T-helper 9 cell (primary cell): ENCODE data around the gene ADAMTSL3.

Experiments
- DNase-seq: peaks from one replicate; pipeline ENCODE4 v3.0.0-alpha.2; 2020

Gene ADAMTSL3

GRCh38 chr15:83887404-83887803 is 233.5 kb downstream of the ADAMTSL3 start:
- DNase-seq = no peak

DNA sequence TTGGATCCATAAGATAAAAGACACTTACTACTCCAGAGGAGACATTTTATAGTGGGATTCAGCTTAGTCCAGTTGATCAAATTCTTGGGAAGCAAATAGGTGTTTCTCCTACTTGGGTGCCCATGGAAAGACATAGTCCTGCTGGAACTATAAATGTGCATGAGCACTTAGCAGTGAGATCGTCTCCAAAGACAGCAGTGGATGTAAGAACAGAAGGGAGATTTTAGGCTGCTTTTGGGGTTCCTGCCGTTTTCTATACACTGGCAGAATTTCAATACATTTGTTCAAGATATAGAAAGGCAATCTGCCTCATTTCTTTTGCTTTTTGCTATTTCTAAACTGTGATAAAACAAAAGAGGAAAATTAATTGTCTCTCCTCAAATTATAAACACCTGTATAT is 234.0 kb downstream of the ADAMTSL3 start:
- no peak for DNase-seq

DNA sequence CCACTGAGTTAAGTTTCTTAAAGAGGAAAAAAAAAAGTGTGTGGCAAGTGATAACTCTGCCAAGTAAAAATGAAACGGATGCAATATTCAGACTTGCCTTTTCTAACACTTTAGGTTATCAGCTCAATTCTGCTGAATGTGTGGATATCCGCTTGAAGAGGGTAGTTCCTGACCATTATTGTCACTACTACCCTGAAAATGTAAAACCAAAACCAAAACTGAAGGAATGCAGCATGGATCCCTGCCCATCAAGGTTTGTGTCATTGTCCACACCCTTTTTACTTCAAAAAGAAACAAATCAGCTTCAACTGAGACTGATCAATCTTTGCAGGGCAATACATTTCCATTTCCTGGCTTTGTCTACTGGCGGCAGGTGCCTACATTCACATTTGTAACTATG is 236.1 kb downstream of the ADAMTSL3 start:
- DNase-seq = no peak

DNA sequence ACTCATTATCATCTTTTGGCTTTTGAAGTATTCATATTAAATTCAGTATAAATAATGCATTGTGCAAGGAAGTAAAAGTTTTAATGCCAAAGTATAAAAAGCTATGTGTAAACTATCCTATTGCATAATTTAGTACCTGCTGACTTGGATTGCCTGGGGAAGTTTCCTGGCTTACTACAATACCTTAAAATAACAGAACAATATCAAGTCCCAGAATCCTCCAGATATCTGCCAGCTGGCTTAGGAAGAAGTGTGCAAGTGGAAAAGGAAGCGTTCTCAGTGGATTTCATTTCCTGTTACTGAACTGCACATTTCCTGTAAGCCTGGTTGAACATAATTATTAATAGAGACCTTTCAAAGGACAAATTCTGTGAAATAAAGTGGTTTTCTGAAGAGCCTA is 236.7 kb downstream of the ADAMTSL3 start:
- no peak for DNase-seq

DNA sequence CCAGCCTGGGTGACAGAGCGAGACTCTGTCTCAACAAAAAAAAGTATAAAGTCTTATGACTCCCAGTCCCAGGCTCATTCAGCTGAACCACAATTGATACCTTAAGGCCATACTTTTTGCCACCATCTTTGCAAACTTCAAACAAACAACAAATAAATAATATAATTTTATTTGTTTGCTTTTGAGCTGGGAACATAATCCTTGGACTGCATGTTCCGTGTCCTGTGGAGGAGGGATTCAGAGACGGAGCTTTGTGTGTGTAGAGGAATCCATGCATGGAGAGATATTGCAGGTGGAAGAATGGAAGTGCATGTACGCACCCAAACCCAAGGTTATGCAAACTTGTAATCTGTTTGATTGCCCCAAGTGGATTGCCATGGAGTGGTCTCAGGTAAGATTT is 238.6 kb downstream of the ADAMTSL3 start:
- no peak for DNase-seq

GRCh38 chr15:83893308-83893707 is 239.4 kb downstream of the ADAMTSL3 start:
- no peak for DNase-seq

GRCh38 chr15:83897037-83897436 is 243.1 kb downstream of the ADAMTSL3 start:
- no peak for DNase-seq

- no peak for DNase-seq
These were observed 244.4 kb downstream of the ADAMTSL3 start for GRCh38 chr15:83898361-83898760.

GRCh38 chr15:83899670-83900069 is 245.7 kb downstream of the ADAMTSL3 start:
- DNase-seq = no peak

GRCh38 chr15:83904107-83905040 is 250.5 kb downstream of the ADAMTSL3 start:
- no peak for DNase-seq

DNA sequence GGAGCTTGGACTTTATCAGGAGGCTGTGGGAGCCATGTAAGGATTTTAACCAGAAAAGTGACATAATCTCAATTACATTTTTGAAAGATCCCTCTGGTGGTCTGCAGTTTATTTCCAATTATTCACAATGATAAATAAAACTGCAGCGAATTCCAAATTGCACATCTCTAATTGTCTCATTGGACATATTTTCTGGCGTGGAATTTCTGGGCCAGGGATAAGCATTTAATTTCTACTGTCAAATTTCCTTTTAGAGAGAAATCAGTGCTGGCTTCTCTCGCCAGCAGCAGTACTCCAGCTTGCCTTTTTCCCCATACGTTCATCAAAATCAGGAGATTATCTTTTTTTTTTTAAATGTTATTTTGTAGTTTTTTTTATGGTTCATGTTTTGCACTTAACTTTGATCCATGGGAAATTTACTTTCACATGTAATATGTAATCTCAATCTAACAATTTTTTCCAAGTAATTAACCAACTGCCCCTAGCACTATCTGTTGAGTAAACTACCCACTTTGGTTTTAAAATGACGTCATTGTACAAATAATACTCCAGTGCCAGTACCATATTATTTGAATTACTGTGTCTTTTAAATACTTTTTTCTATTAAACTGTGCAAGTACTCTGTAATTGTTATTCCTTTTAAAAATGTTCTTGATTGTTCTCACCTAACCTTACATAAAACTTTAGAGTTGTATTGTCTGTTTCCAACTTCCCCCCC is 251.8 kb downstream of the ADAMTSL3 start:
- no peak for DNase-seq

DNA sequence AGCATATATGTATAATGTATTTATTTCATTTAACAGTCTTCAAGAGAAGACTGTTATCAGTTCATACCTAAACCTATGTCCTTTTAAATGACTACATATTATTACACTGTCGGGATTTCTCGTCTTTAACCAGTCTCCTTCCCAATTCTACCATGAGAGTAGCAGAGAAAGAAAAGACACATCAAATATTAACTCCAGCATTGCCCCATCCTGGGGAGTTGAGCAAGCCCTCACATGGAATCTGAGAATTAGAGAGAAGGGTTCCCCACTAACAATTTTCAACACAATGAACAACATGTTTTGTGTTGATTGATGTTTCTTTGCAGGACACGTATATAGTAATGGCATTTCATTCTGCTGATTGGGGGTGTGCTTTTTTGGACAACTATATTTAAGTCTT is 257.4 kb downstream of the ADAMTSL3 start:
- DNase-seq = no peak

DNA sequence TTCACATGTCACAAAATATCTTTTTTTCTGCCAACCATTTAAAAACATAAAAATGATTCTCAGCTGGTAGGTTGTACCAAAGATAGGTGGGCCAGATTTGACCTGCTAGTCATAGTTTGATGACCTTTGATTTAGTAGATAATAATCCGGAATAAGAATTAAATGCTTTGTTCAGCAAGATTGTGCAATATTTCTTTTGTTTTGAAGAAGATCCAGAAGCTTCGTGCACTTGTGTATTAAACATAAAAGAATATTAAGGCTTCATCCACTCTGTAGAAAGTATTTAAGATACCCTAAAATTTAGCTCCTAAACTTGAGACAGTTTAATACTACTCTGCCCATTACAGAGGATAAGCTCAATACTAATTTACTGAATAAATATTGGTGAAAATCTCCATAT is 258.4 kb downstream of the ADAMTSL3 start:
- no peak for DNase-seq

- no peak for DNase-seq
These were observed 259.2 kb downstream of the ADAMTSL3 start for GRCh38 chr15:83913034-83913632.

GRCh38 chr15:83914906-83915305 is 261.0 kb downstream of the ADAMTSL3 start:
- no peak for DNase-seq

- DNase-seq = no peak
These were observed 263.5 kb downstream of the ADAMTSL3 start for GRCh38 chr15:83917432-83917831.

DNA sequence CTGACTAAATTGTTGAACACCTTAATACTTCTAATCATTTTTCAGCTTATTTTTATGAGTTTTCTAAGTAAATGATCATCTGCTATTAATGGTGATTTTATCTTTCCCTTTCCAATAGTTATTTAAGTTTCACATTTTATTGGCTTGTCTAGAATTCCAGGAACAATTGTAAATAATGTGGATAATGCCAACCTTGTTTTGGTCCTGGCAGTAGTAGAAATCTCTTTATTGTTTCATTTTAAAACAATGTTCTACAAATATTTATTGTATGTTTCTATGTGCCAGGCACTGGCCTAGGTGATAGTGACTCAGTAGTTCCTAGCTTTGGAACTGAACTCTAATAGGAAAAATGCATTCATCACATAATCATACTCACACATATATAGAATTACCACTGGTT is 264.1 kb downstream of the ADAMTSL3 start:
- no peak for DNase-seq

GRCh38 chr15:83919319-83919830 is 265.5 kb downstream of the ADAMTSL3 start:
- DNase-seq = no peak

GRCh38 chr15:83919978-83920510 is 266.1 kb downstream of the ADAMTSL3 start:
- DNase-seq = no peak

DNA sequence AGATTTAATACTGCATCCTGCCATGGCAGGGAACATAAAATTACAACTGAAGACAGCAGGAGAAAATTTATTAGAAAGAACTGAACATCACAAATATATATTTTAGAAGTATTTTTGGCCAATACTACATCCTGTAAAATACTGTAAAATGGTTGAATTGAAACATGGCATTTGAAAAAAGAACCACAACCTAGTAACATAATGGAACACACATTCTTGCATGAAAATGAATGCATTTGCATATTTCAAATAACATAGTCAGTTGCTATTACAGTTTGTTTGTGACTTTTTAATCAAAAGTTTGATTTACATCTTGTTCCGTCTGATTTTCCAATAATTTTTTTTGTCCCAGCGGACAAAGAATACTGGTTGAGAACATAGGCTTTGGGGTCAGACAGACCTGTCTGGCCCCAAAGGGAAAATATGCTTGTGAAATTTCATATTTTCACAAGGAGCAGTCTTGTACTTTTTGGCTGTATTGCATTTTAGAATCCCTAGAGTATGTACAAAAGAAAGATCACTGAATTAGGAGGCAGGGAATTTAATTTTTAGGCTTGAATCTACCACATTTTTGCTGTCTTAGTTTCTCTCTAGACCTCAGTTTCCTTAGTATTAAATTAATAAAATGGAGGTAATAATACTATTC is 268.8 kb downstream of the ADAMTSL3 start:
- no peak for DNase-seq

GRCh38 chr15:83926116-83926515 is 272.2 kb downstream of the ADAMTSL3 start:
- no peak for DNase-seq

DNA sequence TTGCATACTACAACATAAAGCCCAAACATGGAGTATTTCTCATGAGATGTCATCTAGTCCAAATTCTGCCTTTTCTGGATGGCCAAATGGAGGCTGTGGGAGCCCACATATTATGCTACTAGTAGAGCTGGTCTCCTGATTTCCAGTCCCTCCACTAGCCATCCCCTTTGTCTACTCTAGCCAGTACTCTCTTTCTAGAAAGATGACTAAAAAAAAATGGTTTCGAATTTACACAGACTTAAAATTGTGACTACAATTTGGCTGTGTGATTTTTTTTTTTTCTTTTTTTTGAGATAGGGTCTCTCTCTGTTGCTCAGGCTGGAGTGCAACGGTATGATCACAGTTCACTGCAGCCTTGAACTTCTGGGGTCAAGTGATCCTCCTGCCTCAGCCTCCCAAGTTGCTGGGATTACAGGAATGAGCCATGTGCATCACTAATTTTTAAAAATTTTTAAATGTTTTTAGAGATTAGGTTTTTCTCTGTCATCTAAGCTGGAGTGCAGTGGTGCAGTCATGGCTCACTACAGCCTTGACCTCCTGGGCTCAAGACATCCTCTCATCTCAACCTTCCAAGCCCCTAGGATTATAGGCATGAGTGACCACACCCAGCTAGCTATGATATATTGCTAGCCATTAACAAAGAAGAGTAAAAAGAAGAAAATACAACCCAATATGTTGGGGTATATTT is 273.9 kb downstream of the ADAMTSL3 start:
- DNase-seq = no peak
